ENCODE results near the gene AOPEP. TPM values are rescaled to one million over a fixed set of nuclear protein-coding genes. Genes with fewer than 3 reads are reported as not detected.
"Not testable (repeated sequence)": the region's sequence is repeated elsewhere in the genome, so short reads cannot be mapped to it uniquely, and the experiment has no call there.

The AOPEP gene
- total RNA-seq, 1 donor from 2014 or later = 22.1 TPM

GRCh38 chr9:94826044-94826443 lies 99.5 kb downstream of the AOPEP start:
- Mint-ChIP-seq H3K27ac (ENCODE audit: unreplicated experiment) (no peak overlapping the region), H3K4me1 (ENCODE audit: unreplicated experiment) (peaks cover 16% of the 10 kb centered on the region), H3K4me3 (ENCODE audit: unreplicated experiment) (no peak overlapping the region), H3K9me3 (ENCODE audit: unreplicated experiment) (no peaks in the 10 kb centered on the region), H3K27me3 (ENCODE audit: unreplicated experiment) (peaks cover 4% of the 10 kb centered on the region), H3K36me3 (ENCODE audit: low read depth, unreplicated experiment) (peaks cover 5% of the 10 kb centered on the region)
- DNase-seq (ENCODE audit: low spot score) = no peak
- TF ChIP-seq CTCF (IDR thresholded peaks at IDR 0.05; ENCODE audit: unreplicated experiment) = no peak

GRCh38 chr9:94826644-94827410 lies 100.3 kb downstream of the AOPEP start:
- H3K27me3 Mint-ChIP-seq (ENCODE audit: unreplicated experiment) = peaks cover 4% of the 10 kb centered on the region
- peaks cover 5% of the 10 kb centered on the region for H3K36me3 Mint-ChIP-seq (ENCODE audit: low read depth, unreplicated experiment)
- H3K4me1 Mint-ChIP-seq (ENCODE audit: unreplicated experiment) = peaks cover 14% of the 10 kb centered on the region
- H3K4me3 Mint-ChIP-seq (ENCODE audit: unreplicated experiment) = peak overlapping the region; percentile 5
- no peak for TF ChIP-seq CTCF (IDR thresholded peaks at IDR 0.05; ENCODE audit: unreplicated experiment)
- no peak overlapping the region for H3K27ac Mint-ChIP-seq (ENCODE audit: unreplicated experiment)
- DNase-seq (ENCODE audit: low spot score) = no peak
- H3K9me3 Mint-ChIP-seq (ENCODE audit: unreplicated experiment) = no peaks in the 10 kb centered on the region

- TF ChIP-seq CTCF (IDR thresholded peaks at IDR 0.05; ENCODE audit: unreplicated experiment) = no peak
- peaks cover 5% of the 10 kb centered on the region for H3K36me3 Mint-ChIP-seq (ENCODE audit: low read depth, unreplicated experiment)
- H3K4me1 Mint-ChIP-seq (ENCODE audit: unreplicated experiment) = peaks cover 11% of the 10 kb centered on the region
- DNase-seq (ENCODE audit: low spot score) = no peak
- no peaks in the 10 kb centered on the region for H3K9me3 Mint-ChIP-seq (ENCODE audit: unreplicated experiment)
- H3K27ac Mint-ChIP-seq (ENCODE audit: unreplicated experiment) = no peak overlapping the region
- H3K27me3 Mint-ChIP-seq (ENCODE audit: unreplicated experiment) = peaks cover 4% of the 10 kb centered on the region
- H3K4me3 Mint-ChIP-seq (ENCODE audit: unreplicated experiment) = no peak overlapping the region
Observed at GRCh38 chr9:94827584-94828304, 101.2 kb downstream of the AOPEP start.

- Mint-ChIP-seq H3K4me1 (ENCODE audit: unreplicated experiment) (peaks cover 11% of the 10 kb centered on the region), H3K4me3 (ENCODE audit: unreplicated experiment) (no peak overlapping the region), H3K27ac (ENCODE audit: unreplicated experiment) (no peak overlapping the region), H3K27me3 (ENCODE audit: unreplicated experiment) (peaks cover 2% of the 10 kb centered on the region), H3K36me3 (ENCODE audit: low read depth, unreplicated experiment) (peaks cover 5% of the 10 kb centered on the region), H3K9me3 (ENCODE audit: unreplicated experiment) (no peaks in the 10 kb centered on the region)
- no peak for DNase-seq (ENCODE audit: low spot score)
- TF ChIP-seq CTCF (IDR thresholded peaks at IDR 0.05; ENCODE audit: unreplicated experiment) = no peak
Observed at GRCh38 chr9:94829380-94830070, 103.0 kb downstream of the AOPEP start.

- DNase-seq (ENCODE audit: low spot score); H3K27ac Mint-ChIP-seq (ENCODE audit: unreplicated experiment); H3K4me1 Mint-ChIP-seq (ENCODE audit: unreplicated experiment): not testable (repeated sequence)
Observed at GRCh38 chr9:94830071-94830604, 103.6 kb downstream of the AOPEP start.

More at GRCh38 chr9:94830071-94830604, 103.6 kb downstream of the AOPEP start:
- H3K27me3 Mint-ChIP-seq (ENCODE audit: unreplicated experiment); H3K36me3 Mint-ChIP-seq (ENCODE audit: low read depth, unreplicated experiment); H3K9me3 Mint-ChIP-seq (ENCODE audit: unreplicated experiment); H3K4me3 Mint-ChIP-seq (ENCODE audit: unreplicated experiment): not testable (repeated sequence)
